H54 (cell line): ENCODE measurements around the gene AMH.

Experiments
- DNase-seq: peaks from one replicate; pipeline ENCODE4 v3.0.0; 2011; ENCODE audit warnings: low spot score, mixed read lengths; ENCODE audit not compliant: insufficient read length
- FAIRE-seq: peaks from 3 replicates; lab custom pipeline; 2011; peaks lifted over from hg19 to GRCh38; lab: Jason Lieb, UNC
- POLR2A ChIP-seq: IDR thresholded peaks from 2 replicates; pipeline ENCODE4 v1.6.1; 2011; ENCODE audit warnings: low read depth, mild to moderate bottlenecking, low read length

The AMH gene

GRCh38 chr19:2253106-2254063 is 4.3 kb downstream of the AMH start:
- FAIRE-seq (no peak), DNase-seq (no peak)
- no peak for TF ChIP-seq POLR2A

GRCh38 chr19:2254064-2254872 is 5.1 kb downstream of the AMH start:
- FAIRE-seq (no peak), DNase-seq (no peak)
- no peak for TF ChIP-seq POLR2A

DNA sequence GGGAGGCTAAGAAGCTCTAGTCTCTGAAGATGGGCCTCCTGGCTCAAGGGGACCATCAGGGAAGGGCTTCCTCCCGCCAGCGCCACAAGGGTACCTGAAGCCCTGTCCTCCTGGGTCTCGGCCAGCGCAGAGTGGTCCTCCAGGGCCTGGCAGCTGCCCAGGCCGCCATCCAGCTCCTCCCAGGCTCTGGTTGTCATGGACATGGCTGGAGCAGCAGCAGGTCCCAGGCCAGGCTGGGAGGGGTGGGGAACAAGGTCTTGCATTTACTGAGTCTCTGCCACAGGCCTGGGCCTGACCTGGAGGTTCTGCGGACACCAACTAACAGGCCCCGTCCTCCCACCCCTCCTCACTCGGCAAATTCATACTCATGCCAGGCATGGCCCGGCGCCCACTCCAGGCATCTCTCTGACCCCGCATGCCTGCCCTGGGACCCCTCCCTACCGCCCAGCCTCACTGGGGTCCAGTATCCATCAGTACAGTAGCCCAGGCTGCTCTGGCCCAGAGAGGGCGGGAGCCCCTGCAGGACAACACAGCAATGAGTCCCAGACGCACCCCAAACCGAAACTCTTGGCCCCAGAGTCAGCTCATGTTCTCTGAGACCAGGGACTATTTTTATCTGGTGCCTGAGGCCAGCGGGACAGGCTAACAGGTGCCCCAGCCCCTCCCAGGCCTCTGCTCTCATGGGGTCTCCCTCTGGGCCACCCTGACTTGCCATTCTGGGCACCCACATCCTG is 6.2 kb downstream of the AMH start:
- FAIRE-seq (no peak), DNase-seq (no peak)
- no peak for TF ChIP-seq POLR2A

- no peak for TF ChIP-seq POLR2A
- FAIRE-seq (no peak), DNase-seq (no peak)
Observed at GRCh38 chr19:2255982-2256685, 7.0 kb downstream of the AMH start, which contains the start of gene JSRP1. Gene JSRP1, minus strand, starts transcription at chr19:2256417. Its CDS starts 1,103 bp downstream, at chr19:2255314.

GRCh38 chr19:2259336-2259735 is 10.2 kb downstream of the AMH start:
- no peak for FAIRE-seq
- no peak for TF ChIP-seq POLR2A
- DNase-seq, result no peak

- DNase-seq (no peak), FAIRE-seq (no peak)
- TF ChIP-seq POLR2A, result no peak
Observed at GRCh38 chr19:2260341-2260805, 11.2 kb downstream of the AMH start.

DNA sequence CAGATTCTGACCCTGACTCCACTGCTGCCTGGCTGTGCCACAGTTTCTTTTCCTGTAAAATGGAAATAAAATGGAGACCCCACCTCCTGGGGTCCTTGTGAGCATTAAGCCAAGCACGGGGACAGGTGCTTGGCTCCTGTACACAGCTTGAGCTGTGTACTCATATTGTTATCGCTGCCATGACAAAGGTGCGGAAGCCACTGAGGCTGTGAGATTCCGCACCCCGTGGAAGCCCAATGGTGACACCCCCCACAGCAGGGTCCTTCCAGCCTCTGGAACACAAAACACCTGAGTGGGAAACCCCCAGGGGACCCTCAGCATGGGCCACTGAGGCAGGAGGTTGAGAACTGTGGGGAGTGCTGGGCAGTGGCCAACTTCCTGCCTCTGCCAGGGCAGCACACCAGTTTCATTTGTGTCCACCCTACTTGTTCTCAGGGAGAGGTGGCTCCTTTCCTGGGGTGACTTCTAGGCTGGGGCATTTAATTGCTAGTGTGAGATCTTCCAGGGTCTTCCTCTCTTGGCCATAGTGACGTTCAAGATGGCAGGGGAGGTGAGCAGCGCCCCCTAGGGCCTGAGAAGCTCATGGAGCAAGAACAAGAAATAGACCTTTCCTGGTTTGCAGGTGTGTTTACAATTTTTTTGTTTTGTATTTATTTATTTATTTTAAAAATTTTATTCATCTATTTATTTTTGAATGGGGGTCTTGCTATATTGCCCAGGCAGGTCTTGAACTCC is 12.5 kb downstream of the AMH start:
- DNase-seq, result no peak
- FAIRE-seq, result no peak
- no peak for TF ChIP-seq POLR2A

DNA sequence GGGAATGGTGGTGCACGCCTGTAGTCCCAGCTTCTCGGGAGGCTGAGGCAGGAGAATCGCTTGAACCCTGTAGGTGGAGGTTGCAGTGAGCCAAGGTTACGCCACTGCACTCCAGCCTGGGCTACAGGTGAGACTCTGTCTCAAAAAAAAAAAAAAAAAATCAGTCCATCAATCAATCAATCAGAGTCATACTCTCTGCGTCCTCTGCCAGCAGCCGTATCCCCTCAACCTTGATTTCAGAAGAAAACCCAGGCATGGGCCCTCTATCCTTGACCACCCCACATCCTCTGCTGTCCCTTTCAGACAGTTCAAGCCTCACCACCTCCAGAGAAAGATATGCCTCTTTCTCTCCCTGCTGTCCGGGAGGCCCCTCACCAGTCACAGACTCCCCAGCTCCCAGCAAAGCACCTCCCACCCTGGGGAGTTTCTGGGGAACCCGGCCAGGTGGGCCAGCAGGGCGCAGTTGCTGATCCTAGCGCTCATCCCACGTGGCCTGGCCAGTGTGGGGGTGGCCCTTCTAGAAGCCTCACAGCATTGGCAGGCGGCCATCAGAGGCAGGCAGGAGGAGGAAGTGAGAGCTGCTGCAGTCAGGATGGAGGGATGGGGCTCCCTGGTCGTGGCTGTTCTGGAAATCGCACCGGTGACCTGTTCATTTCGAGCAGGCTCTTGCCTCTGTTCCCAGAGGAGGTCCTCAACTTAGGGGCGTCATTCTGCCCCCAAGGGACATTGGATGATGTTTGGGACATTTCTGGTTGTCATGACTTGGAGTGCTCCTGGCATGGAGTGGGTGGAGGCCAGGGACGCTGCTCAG is 17.3 kb downstream of the AMH start:
- FAIRE-seq, result no peak
- TF ChIP-seq POLR2A, result no peak
- no peak for DNase-seq

- FAIRE-seq, result no peak
- DNase-seq, result no peak
Observed at GRCh38 chr19:2268480-2268830, 19.3 kb downstream of the AMH start.

GRCh38 chr19:2268861-2269243 is 19.7 kb downstream of the AMH start:
- TF ChIP-seq POLR2A, result no peak
- FAIRE-seq (no peak), DNase-seq (no peak)

More at GRCh38 chr19:2268480-2268830, 19.3 kb downstream of the AMH start:
- no peak for TF ChIP-seq POLR2A

DNA sequence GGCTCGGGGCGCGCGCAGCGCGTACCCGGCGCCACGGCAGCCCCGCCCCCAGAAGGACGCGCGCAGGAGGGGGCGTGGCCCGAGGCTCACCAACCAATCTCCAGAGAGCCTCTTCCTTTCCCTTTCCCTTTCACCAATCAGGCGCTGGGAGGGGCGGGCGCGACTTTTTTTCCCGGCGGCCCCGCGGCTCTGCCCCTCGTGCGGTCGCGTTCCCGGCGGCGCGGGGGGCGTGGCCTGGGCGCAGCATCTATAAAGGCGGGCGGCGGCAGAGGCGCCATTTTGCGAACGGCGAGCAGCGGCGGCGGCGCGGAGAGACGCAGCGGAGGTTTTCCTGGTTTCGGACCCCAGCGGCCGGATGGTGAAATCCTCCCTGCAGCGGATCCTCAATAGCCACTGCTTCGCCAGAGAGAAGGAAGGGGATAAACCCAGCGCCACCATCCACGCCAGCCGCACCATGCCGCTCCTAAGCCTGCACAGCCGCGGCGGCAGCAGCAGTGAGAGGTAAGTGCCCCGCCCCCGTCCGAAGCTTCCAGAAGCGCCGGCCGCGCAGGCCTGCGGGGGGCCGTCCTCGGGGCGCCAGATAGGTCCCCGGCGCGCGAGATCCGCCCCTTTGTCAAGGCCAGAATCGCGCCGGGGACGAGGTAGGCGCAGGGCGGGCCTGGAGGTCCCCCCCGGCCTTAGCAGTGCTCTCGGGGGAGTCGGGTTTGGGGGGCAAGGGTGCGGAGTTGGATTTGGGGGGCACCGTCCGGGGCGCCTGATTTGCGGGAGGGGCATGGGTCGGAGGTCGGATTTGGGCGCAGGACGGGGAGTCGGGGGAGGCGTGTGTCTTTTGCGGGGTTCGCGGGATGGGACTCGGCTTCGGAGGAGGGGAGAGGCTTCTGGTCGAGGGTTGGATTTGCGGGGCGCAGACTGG is 20.4 kb downstream of the AMH start:
- peak; percentile 100 for DNase-seq
- FAIRE-seq, result no peak
- TF ChIP-seq POLR2A, result peak; percentile 97

DNA sequence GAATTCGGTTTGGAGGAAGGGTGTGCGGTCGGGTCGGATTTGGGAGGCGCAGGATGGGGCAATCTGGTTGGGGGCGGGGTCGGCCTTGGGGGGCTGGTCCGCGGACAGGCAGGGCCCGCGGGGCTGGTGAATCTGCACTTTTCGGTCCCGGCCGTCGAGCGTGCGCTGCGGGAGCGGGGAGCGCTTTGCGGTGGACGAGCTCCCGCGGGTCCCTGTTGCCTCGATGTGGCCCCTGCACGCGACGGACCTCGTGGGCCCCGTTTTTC is 21.0 kb downstream of the AMH start:
- DNase-seq (no peak), FAIRE-seq (no peak)

More for the DNA sequence above, 21.0 kb downstream of the AMH start:
- no peak for TF ChIP-seq POLR2A
